K562 (cell line): ENCODE results near the gene AIDA. TPM values are rescaled to one million over a fixed set of nuclear protein-coding genes. Genes with fewer than 3 reads are reported as not detected.

Experiments used
- CBX3 ChIP-seq, 2 experiments: IDR thresholded peaks; 1 replicate in 1 of 2; 2 replicates in 1 of 2; pipeline ENCODE4 v1.6.1; 2012; ENCODE audit warnings: inconsistent platforms in 2 of 2, low read length in 2 of 2, borderline replicate concordance in 1 of 2, control low read depth in 1 of 2
- SMARCA4 ChIP-seq: fragments of 450-650 bp; IDR thresholded peaks from 2 replicates; pipeline ENCODE4 v1.6.1; 2016
- polyA plus RNA-seq, 8 experiments: library from polyadenylated mRNA; depleted of rRNA in 4 of 8; stranded (reverse) in 5 of 8; unstranded in 3 of 8; fragments of >200 nt; fragmentation: Nextera tagmentation in 2 of 8; fragmentation: Illumina TruSeq in 1 of 8; extraction: Ambion mirVana in 2 of 8; extraction: Trizol in 1 of 8; gene quantifications; 2 replicates each; pipeline versions ENCODE4 v1.2.1 to v1.2.3, GENCODE V29; 2011 to 2014; ENCODE audit warnings: inconsistent platforms in 1 of 8, missing spikeins in 1 of 8
- total RNA-seq, 7 experiments: library from RNA; depleted of rRNA in 6 of 7; stranded (reverse); fragments of >200 nt in 6 of 7; fragmentation: Illumina TruSeq in 2 of 7; extraction: Trizol in 2 of 7; gene quantifications; 2 replicates each; pipeline versions ENCODE4 v1.2.1 to v1.2.3, GENCODE V29; 2011 to 2021; ENCODE audit warnings: low replicate concordance in 1 of 7
- TF ChIP-seq, protein P1 (sequence below): fragments of 250-450 bp; sonication (Bioruptor Pico); IDR thresholded peaks from 2 replicates; pipeline ENCODE4 v1.5.0; 2021
- TF ChIP-seq, protein P2 (sequence below): IDR thresholded peaks from 2 replicates; pipeline ENCODE4 v1.6.1; 2012; ENCODE audit warnings: low read depth, low read length, improper control_type of control experiment, borderline replicate concordance
- TF ChIP-seq, protein P3 (sequence below), 2 experiments: fragments of 450-650 bp; conservative IDR thresholded peaks; 2 replicates each; pipeline ENCODE4 v1.6.1; 2017; ENCODE audit warnings: mild to moderate bottlenecking in 2 of 2, moderate library complexity in 2 of 2
- TF ChIP-seq, protein P4 (sequence below): fragments of 450-650 bp; IDR thresholded peaks from 2 replicates; pipeline ENCODE4 v1.6.1; 2016; ENCODE audit warnings: mild to moderate bottlenecking

The AIDA gene
- total and polyA plus RNA-seq, 9 of the 15 experiments (the other 6 are each of a cell fraction or from before 2014, with no cell fraction given), result 18.2 to 77.9 (median 24.9) TPM

DNA sequence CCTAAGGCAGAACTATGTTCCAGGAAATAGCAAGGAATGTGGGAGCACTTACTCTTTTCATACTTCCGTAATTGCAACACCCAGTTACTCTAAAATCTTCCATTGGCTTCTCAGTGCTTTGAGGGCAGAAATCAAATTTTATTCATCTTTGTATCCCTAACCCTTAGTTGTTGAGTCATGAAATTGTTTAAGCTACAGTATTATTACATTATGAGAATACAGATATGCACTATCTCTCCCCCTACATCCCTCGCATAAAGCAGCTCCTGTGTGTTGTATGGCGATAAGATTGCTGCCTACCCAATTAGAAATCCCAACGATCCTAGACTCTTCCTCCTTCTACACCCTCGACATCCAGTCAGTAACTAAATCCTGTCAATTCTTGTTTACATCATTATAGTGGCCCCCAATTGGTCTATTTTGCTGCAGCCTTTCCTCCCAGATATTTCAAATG is 2.6 kb downstream of the AIDA start (continued):
- TF ChIP-seq, protein P1, sequence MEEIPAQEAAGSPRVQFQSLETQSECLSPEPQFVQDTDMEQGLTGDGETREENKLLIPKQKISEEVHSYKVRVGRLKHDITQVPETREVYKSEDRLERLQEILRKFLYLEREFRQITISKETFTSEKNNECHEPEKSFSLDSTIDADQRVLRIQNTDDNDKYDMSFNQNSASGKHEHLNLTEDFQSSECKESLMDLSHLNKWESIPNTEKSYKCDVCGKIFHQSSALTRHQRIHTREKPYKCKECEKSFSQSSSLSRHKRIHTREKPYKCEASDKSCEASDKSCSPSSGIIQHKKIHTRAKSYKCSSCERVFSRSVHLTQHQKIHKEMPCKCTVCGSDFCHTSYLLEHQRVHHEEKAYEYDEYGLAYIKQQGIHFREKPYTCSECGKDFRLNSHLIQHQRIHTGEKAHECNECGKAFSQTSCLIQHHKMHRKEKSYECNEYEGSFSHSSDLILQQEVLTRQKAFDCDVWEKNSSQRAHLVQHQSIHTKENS (CRISPR knock-in tag), result no peak
- TF ChIP-seq, protein P2, sequence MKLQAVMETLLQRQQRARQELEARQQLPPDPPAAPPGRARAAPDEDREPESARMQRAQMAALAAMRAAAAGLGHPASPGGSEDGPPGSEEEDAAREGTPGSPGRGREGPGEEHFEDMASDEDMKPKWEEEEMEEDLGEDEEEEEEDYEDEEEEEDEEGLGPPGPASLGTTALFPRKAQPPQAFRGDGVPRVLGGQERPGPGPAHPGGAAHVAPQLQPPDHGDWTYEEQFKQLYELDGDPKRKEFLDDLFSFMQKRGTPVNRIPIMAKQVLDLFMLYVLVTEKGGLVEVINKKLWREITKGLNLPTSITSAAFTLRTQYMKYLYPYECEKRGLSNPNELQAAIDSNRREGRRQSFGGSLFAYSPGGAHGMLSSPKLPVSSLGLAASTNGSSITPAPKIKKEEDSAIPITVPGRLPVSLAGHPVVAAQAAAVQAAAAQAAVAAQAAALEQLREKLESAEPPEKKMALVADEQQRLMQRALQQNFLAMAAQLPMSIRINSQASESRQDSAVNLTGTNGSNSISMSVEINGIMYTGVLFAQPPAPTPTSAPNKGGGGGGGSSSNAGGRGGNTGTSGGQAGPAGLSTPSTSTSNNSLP, result peak; percentile 96
- TF ChIP-seq, protein P3, sequence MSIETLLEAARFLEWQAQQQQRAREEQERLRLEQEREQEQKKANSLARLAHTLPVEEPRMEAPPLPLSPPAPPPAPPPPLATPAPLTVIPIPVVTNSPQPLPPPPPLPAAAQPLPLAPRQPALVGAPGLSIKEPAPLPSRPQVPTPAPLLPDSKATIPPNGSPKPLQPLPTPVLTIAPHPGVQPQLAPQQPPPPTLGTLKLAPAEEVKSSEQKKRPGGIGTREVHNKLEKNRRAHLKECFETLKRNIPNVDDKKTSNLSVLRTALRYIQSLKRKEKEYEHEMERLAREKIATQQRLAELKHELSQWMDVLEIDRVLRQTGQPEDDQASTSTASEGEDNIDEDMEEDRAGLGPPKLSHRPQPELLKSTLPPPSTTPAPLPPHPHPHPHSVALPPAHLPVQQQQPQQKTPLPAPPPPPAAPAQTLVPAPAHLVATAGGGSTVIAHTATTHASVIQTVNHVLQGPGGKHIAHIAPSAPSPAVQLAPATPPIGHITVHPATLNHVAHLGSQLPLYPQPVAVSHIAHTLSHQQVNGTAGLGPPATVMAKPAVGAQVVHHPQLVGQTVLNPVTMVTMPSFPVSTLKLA (conservative IDR thresholded peaks at IDR 0.05), result peak in 1 of 2 experiments; percentile 50; a peak in 3 of 4 replicates
- TF ChIP-seq CBX3 (IDR thresholded peaks at IDR 0.05; ENCODE audit: borderline replicate concordance in 1 of 2, low read length in 2 of 2) (peak in 1 of 2 experiments; percentile 66; a peak in 1 of 3 replicates), SMARCA4 (peak; percentile 85)
- TF ChIP-seq, protein P4, sequence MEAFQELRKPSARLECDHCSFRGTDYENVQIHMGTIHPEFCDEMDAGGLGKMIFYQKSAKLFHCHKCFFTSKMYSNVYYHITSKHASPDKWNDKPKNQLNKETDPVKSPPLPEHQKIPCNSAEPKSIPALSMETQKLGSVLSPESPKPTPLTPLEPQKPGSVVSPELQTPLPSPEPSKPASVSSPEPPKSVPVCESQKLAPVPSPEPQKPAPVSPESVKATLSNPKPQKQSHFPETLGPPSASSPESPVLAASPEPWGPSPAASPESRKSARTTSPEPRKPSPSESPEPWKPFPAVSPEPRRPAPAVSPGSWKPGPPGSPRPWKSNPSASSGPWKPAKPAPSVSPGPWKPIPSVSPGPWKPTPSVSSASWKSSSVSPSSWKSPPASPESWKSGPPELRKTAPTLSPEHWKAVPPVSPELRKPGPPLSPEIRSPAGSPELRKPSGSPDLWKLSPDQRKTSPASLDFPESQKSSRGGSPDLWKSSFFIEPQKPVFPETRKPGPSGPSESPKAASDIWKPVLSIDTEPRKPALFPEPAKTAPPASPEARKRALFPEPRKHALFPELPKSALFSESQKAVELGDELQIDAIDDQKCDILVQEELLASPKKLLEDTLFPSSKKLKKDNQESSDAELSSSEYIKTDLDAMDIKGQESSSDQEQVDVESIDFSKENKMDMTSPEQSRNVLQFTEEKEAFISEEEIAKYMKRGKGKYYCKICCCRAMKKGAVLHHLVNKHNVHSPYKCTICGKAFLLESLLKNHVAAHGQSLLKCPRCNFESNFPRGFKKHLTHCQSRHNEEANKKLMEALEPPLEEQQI, result peak; percentile 70
